GM13976 (cell line): Measurements from ENCODE around the gene CLPSL1.

ENCODE experiments used
- DNase-seq: peaks from one replicate; pipeline ENCODE4 v3.0.0; 2012; ENCODE audit warnings: low spot score
- in situ Hi-C: fragments of 300-500 bp; cut with MboI; formaldehyde crosslinking; loops from one replicate; pipeline ENCODE4 v1.12.0; 2022; ENCODE audit warnings: low sequenced_read_pairs, mixed read lengths, inconsistent platforms; ENCODE audit not compliant: unreplicated experiment
- TF ChIP-seq, protein P1 (sequence below): IDR thresholded peaks from 2 replicates; pipeline ENCODE4 v1.5.1; 2012; ENCODE audit warnings: borderline replicate concordance, mild to moderate bottlenecking; ENCODE audit not compliant: insufficient read depth; ENCODE audit errors: extremely low read depth, missing control alignments, control extremely low read depth

Gene CLPSL1

DNA sequence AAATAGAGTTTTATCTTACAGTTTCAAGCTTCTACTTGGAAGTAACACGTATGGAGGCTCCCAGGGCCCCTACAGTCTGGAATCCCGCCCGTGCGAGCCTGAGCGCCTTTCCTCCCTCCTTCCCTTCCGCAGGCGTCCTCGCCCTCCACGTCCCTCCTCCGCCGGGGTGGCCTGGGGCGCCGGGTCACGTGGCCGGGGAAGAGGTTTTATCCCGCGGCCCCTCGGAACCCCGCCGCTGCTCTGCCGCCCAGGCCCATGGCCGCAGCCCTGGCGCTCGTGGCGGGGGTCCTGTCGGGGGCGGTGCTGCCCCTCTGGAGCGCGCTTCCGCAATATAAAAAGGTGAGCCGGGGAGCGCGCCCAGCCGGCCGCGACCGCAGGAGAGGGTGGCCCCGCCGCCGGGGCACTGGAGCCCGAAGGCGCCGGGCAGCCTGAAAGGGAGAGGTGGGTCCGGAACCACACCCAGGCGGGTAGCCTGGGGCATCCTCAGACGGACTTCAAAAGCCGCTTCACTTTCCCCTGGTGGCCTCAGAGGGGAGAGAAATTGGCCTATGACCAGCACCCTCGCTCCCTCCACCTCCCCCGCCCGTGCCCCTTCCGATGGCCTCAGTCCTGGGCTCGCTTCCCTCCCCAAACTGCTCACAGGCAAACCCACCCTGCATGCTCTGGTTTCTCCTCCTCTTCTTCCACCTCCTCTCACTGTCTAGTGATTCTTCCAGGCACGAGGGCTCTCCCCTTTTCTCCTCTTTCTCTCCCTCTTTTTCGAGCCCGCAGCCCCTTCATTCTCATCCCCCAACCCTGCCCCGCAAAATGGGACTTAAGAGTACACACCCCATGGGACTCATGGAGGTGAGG lies 4.2 kb upstream of the CLPSL1 start, which contains the start of gene CLPSL2:
TSS of gene CLPSL2 (plus strand) at position 235 of the 852 bp plus-strand sequence. CDS start at position 256, 21 bp downstream.
- in situ Hi-C loops = no loop called here
- DNase-seq = peak; percentile 55
- TF ChIP-seq, protein P1, sequence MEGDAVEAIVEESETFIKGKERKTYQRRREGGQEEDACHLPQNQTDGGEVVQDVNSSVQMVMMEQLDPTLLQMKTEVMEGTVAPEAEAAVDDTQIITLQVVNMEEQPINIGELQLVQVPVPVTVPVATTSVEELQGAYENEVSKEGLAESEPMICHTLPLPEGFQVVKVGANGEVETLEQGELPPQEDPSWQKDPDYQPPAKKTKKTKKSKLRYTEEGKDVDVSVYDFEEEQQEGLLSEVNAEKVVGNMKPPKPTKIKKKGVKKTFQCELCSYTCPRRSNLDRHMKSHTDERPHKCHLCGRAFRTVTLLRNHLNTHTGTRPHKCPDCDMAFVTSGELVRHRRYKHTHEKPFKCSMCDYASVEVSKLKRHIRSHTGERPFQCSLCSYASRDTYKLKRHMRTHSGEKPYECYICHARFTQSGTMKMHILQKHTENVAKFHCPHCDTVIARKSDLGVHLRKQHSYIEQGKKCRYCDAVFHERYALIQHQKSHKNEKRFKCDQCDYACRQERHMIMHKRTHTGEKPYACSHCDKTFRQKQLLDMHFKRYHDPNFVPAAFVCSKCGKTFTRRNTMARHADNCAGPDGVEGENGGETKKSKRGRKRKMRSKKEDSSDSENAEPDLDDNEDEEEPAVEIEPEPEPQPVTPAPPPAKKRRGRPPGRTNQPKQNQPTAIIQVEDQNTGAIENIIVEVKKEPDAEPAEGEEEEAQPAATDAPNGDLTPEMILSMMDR = no peak

DNA sequence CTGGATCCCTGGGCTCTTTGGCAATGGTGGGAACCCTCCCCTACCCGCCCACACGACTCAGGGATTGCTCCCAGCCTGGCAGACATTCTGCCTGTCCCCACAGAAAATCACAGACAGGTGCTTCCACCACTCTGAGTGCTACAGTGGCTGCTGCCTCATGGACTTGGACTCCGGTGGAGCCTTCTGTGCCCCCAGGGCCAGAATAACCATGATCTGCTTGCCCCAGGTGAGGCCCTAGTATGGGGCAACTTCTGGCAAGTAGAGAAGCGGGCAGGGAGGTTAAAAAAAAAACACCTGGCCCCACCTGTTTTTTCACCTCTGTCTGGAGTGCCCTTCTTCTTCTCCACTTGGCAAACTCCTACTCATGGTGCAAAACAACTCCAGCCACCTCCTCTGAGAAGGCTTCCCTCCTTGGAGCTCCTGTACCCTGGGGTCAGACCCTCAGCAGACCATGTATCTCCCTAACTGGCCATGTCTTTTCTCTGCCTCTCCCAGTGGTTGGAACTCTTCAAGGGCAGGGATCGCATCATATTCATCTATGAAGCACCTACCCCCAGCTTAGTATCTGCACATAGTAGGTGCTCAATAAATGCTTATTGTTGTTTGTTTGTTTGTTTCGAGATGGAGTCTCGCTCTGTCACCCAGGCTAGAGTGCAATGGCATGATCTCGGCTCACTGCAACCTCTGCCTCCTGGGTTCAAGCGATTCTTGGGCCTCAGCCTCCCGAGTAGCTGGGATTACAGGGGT lies 3.3 kb upstream of the CLPSL1 start:
- DNase-seq = peak; percentile 18
- in situ Hi-C loops = no loop called here
- TF ChIP-seq, protein P1 = no peak

DNA sequence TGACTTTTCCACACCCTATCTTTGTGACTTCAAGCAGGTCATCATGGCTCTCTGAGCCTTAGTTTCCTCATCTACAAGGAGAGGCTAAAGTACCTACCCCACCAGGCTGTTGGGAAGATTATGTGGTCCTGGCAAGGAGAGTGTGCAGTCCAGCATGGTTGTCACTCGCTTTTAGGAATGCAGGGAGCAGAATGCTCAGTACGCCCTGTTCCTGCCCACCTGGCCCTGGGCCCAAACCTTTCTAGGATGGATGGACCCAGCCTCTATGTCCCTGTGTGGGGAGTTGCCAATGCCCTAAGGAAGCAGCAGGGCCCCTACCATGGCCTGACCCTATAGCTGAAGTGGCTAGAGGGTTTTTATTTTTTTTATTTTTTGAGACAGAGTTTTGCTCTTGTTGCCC lies 2.4 kb upstream of the CLPSL1 start:
- TF ChIP-seq, protein P1 = no peak
- in situ Hi-C loops = no loop called here
- peak; percentile 6 for DNase-seq

DNA sequence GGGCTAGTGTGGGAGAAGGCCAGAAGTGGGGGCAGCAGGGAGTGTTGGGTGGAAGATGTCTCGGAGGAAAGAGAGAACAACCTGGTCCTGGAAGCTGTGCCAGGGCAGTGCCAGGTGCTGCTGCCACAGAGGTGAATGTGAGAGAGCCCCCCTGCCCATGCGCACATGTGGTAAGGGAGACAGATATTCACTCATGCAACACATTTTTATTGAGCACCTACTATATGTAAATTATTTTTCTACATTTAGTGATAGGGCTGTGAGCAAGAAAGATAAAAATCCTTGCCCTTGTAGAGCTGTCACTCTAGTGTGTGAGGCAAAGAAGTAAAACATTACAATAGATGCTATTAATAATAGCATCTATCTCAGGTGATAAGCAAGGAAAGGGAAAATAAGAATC lies 471 bp downstream of the CLPSL1 start:
- TF ChIP-seq, protein P1 = no peak
- no peak for DNase-seq
- in situ Hi-C loops = no loop called here

DNA sequence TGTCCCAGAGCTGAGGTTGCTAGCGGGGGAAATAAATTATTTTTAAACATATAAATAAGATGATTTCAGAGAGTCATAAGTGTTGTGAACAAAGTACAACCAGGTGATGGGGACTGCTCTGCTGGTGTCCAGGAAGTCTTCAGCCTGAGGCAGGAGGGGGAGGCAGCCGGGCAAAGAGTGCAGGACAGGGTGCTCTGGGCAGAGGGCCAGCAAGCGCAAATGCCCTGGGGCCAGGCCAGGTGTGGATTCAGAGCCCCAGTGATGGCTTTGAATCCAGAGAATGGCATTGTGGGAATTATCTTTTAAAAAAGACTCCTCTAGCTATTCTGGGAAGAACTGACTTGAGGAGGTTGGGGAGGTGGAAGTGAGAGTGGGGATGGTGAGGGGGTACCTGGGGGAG lies 1.6 kb downstream of the CLPSL1 start:
- peak; percentile 15 for DNase-seq
- TF ChIP-seq, protein P1 = no peak
- in situ Hi-C loops = no loop called here

DNA sequence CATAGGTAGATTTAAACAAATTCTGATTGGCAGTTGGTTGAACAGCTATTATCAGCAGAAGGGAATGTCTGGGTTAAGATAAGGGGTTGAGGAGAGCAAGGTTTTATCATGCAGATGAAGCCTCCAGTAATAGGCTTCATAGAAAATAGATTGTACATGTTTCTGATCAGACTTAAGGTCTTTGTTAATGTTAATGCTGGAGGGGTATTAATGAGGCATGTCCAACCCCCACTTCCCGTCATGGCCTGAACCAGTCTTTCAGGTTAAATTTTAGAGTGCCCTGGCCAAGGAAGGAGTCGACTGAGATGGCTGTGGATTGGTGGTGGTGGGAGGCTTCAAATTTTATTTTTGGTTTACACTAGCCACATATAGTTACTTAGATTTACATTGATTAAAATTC lies 3.4 kb downstream of the CLPSL1 start:
- in situ Hi-C loops = no loop called here
- DNase-seq = no peak
- TF ChIP-seq, protein P1 = no peak
